ENCODE results near the gene ERGIC1.

The ERGIC1 gene

DNA sequence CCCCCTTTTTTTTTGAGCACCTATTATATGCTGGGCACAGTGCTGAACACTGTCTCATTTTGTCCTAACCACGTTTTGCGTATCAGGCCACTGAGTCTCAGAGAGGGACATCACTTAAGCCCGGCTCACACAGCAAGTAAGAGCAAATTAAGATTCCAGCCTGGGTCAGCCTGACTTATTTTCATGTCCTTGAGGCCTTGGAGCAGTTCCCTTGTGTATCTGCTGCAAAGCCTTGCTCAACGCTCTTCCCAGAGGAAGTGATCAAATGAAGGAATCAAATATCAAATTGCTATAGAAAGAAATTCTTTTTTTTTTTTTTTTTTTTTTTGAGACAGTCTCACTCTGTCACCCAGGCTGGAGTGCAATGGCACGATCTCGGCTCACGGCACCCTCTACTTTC lies 30.7 kb downstream of the ERGIC1 start:
- FAIRE-seq (no peak), DNase-seq (ENCODE audit: insufficient read length, low spot score) (no peak)
- no peak for TF ChIP-seq POLR2A (IDR thresholded peaks at IDR 0.05; ENCODE audit: low read depth, low read length)

DNA sequence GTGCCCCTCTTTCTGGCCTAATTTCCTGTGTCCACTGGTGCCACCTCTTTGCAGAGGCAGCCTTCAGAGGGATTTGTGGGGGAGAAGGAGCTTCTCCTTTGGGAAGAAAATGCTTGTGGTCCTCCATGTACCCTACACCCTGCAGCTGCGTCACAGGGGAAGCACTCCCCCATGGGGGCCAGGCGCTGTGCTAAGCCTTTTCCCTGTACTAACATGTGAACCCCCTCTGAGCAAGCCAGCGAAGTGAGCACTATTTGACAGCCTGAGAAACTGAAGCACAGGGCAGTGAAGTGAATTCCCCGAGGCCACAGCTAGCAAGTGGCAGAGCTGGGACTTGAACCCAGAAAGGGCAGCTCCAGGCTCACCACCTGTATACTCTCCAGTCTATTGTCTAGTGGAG lies 32.3 kb downstream of the ERGIC1 start:
- FAIRE-seq: no peak
- no peak for DNase-seq (ENCODE audit: insufficient read length, low spot score)
- TF ChIP-seq POLR2A (IDR thresholded peaks at IDR 0.05; ENCODE audit: low read depth, low read length): no peak

DNA sequence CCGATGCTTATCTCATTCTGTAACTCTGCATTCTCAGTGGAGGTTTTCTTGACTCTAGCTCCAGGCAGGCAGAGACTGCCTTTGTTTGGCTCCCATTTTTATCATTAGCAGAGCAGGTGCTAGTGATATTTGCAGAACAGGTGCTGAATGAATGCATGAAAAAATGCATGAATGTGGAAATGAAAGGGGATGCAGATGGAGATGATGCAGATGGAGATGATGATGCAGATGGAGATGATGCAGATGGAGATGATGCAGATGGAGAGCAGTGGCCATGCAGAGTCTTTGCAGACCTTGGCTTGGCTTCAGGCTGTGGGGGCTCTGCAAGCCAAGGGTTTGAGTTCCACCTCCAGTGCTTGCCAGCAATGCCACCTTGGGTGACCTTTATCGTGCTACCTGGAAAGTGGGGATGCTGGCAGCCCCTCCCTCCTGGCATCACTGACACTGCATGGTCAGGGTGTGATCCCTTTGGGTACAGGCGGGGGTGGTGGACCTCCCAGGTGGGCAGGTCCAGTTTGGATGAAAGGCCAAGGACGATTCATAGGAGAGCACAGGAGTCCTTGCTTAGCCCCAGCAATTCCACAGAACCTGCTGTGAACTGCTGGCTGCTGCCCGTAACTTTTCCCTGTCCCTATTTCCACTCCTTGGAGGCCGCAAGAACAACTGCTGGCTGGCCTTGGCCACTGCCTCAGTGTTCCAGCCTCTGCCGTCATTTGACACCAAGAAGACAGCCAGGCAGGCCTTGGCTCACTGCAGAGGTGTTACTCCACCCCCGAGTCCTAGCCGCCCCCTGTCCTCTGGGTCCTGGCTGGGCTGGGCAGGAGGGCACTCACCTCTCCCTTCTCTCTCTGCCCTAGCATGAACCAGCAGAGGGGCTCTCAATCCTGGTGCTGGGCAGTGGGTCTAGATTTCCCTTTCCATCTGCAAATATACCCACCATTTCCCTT lies 33.0 kb downstream of the ERGIC1 start:
- TF ChIP-seq POLR2A (IDR thresholded peaks at IDR 0.05; ENCODE audit: low read depth, low read length): no peak
- DNase-seq (ENCODE audit: insufficient read length, low spot score) (no peak), FAIRE-seq (no peak)

DNA sequence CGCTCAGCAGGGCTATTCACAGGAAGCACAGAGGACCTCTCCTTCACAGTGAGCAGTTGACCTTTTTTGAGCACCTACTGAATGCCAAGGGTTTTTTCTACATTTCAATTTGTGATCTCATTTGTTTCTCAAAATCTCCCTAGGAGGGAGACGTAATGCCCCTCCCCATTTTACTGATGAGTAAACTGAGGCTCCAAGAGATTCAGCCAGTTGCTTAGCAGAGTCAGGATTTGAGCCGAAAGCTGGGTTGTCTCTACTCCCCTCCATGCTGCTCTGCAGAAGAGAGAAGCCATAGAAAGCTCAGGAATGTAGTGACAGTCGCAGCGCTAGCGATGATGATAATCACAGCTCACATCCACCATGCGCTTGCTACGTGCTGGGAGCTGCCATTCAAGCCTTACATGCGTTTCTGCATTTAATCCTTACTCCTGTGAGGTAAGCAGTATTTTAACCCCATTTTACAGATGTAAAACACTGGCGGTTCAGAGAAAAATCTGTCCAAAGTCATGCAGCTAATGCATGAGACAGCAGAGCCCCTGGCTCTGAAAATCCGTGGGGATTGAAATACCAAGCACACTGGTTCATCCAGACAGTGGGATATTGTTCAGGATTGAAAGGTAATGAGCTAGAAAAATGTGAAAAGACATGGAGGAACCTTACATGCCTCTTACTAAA lies 33.8 kb downstream of the ERGIC1 start:
- no peak for FAIRE-seq
- no peak for TF ChIP-seq POLR2A (IDR thresholded peaks at IDR 0.05; ENCODE audit: low read depth, low read length)
- DNase-seq (ENCODE audit: insufficient read length, low spot score): no peak

DNA sequence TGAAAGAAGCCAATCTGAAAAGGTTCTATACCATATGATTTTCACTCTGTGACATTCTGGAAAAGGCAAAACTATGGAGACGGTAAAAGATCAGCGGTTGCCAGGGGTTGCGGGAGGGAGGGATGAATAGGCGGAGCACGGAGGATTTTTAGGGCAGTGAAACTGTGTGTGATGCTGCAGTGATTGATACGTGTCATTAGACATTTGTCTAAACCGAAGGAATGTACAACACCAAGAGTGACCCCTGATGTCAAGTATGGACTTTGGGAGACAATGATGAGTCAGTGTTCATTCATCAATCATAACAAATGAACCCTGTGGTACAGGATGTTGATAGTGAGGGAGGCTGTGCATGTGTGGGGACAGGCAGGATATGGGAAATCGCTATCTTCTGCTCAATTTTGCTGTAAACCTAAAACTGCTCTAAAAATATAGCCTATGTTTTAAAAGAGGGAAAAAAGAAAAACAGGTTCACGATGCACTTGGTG lies 34.4 kb downstream of the ERGIC1 start:
- DNase-seq (ENCODE audit: insufficient read length, low spot score) (no peak), FAIRE-seq (no peak)
- TF ChIP-seq POLR2A (IDR thresholded peaks at IDR 0.05; ENCODE audit: low read depth, low read length): no peak

DNA sequence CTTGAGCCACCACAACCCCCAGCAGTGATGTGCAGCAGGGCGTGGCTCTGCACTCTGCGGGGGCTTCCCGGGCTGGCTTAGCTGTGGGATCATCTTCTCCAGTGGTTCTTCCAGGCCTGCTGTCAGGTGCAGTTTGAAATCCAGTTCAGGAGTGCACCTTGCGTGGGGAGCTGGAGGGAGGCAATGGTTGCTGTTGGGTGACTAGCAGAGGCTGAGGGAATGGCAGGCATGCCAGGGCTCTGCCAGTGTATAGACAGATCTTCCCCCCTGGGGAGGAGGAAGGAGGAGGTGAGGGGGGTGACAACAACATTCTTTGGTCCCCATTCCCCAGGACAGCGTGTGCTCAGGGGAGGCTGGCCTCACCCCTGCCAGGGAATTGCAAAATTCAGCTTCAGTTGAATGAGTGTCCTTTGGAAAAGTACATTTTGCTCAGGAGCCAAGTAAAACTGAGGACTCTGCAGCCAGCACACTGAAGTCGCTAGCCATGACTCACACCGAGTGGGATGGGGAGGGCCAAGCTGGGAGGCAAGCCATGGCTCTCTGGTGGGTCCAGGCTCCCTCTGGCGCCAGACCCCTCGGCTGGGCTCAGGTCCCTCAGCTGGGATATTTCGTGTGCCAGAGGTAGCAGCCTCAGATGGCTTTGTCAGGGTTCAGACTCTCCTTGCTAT lies 35.0 kb downstream of the ERGIC1 start:
- peak; percentile 70 for DNase-seq (ENCODE audit: insufficient read length, low spot score)
- FAIRE-seq: no peak
- TF ChIP-seq POLR2A (IDR thresholded peaks at IDR 0.05; ENCODE audit: low read depth, low read length): no peak

DNA sequence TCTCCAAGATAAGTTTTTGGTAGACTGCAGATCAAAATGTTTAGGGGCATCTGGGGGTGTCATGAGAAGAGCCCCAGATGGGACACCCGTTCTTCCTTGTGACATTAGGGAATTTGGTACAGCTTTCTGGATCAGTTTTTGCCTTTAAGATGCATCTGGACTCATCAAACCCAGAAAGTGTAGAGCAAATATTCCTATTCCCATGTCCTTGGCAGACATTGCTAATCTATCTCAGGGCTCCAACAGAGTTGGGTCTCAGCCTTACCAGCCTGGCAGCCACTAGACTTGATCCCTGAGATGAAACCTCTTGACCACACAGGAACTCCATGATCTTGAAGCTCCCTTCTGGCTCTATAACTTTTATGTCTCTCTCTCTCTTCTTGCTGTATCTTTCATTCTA lies 35.6 kb downstream of the ERGIC1 start:
- no peak for FAIRE-seq
- DNase-seq (ENCODE audit: insufficient read length, low spot score): no peak
- TF ChIP-seq POLR2A (IDR thresholded peaks at IDR 0.05; ENCODE audit: low read depth, low read length): no peak

DNA sequence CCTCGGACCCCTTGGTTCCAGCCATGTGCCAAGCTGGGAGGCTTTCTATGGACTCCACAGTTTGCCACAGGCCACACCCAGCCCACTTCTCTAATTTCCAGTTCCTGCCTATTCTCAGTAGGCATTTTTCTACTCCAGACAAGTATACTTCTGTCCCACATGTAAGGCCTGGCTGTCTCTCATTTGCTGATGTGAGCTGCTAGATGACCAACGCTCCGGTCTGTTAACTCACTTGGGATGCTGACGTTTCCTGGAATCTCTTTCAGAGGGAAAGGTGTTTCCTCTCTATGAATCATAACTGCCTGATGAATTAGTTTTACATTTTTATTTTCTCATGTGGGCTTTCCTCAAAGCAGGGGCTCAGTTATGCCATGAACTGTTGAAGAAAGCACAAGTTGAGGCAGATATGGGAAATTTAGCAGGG lies 36.3 kb downstream of the ERGIC1 start:
- no peak for TF ChIP-seq POLR2A (IDR thresholded peaks at IDR 0.05; ENCODE audit: low read depth, low read length)
- DNase-seq (ENCODE audit: insufficient read length, low spot score) (peak; percentile 68), FAIRE-seq (no peak)

DNA sequence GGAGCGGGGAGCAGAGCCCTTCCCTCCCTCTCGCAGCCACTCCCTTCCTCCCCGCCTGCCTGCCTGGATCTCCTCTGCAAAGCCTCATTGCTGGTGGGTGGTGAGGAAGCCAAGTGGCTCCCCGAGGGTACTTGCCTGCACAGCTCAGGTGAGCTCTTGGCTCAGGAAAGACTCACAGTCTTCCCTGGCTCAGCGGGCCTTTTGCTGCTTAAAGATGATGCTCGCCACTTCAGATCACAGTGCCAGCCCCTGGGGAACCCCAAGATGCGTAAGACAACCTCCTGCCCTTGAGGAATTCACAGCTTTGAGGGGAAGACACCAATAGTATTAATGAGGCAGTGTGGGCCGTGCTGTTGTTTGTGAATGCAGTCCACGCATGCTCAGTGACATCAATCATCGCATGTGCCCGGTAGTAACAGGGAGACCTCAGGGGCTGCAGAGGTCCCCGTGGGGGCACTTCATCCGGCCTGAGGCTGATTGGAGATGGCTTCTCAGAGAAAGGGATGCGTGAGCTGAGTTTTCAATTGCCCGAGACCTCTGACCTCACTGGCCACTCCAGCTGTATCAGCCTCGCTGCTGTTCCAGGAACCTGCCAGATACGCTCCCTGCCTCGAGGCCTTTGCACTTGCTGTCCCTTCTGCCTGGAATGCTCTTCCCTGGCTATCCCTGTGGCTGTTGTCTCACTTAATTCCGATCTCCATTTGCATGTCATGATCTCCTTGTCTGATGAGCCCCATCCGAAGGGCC lies 36.8 kb downstream of the ERGIC1 start:
- TF ChIP-seq POLR2A (IDR thresholded peaks at IDR 0.05; ENCODE audit: low read depth, low read length): no peak
- DNase-seq (ENCODE audit: insufficient read length, low spot score) (no peak), FAIRE-seq (no peak)

DNA sequence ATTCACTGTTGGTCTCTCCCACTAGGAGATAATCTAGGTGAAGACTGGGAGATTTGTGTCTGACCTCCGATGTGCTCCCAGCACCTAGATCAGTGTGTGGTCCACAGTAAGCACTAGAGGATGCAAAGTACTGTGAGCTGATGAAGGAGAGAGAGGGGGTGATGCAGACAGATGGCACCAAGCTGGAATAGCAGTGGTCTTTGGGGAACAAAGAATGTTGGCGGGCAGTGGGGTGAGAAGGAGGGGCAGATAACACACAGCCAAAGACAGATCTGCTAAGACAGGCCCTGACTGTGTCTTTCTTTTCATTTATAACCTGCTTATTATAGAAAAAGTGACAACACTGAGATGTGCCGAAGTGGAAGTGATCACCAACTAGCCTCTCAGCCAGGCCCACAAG lies 37.5 kb downstream of the ERGIC1 start:
- TF ChIP-seq POLR2A (IDR thresholded peaks at IDR 0.05; ENCODE audit: low read depth, low read length): no peak
- FAIRE-seq (no peak), DNase-seq (ENCODE audit: insufficient read length, low spot score) (no peak)

DNA sequence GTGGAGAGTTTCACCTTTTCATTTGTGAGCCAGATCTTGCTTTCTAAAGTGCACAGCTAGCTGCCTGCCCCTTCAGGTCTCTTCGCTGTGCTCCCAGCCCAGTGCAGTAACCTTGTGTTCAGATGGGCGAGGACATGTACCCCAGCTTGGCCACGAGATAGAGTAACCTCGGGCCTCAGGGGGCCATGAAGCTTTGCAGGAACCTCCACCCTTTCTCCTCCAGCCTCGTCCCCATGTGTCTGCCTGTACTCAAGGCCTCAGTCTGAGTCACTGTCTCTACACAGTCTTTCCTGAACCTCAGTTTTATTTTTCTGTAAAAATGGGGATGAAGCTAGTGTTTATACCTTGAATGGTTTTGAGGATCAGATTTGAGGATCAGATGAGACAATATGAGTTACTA lies 37.9 kb downstream of the ERGIC1 start:
- FAIRE-seq: no peak
- no peak for DNase-seq (ENCODE audit: insufficient read length, low spot score)
- TF ChIP-seq POLR2A (IDR thresholded peaks at IDR 0.05; ENCODE audit: low read depth, low read length): no peak

DNA sequence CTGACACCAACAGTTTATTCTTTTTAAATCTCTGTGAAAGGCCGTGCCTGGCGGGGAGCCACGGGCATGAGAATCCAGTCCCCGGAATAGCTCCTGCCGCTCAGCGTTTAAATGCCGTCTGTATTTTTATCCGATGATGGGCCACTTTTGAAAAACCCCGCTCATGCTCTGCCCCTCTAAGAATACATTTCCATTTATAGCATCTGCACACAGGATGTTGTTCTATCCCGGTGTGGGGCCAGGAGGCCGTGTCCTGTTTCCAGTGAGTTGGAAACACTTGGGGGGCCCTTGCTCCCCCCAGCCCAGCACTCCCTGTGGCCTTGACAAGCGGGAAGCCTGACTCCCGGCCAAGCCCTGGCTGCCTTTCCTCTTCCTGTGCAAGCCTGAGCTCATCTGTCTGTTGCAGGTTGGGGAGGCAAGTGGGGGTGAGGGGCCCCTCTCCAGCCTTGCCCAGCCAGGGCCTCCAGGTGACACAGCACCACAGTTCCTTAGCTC lies 39.0 kb downstream of the ERGIC1 start:
- FAIRE-seq (no peak), DNase-seq (ENCODE audit: insufficient read length, low spot score) (no peak)
- no peak for TF ChIP-seq POLR2A (IDR thresholded peaks at IDR 0.05; ENCODE audit: low read depth, low read length)

DNA sequence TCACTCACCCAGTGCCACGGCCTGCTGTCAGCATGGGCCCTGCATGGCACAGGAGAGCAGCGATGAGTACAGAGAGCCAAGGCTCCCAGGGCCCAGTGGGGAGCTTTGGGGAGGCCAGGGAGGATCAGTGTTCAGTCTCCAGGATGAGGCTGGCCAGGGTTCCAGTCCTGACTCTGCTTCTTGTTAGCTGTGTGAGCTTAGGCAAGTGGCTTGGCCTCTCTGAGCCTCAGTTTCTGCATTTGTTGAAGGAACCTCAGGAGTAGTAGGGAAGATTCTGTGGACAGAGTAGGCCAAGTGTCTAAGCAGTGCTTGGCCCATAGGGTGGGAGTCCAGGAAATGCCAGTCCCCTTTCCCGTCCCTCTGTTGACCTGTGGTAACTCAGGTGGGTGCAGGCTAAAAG lies 39.5 kb downstream of the ERGIC1 start:
- DNase-seq (ENCODE audit: insufficient read length, low spot score) (no peak), FAIRE-seq (no peak)
- TF ChIP-seq POLR2A (IDR thresholded peaks at IDR 0.05; ENCODE audit: low read depth, low read length): no peak

Measured in H54 (cell line).